ENCODE data around the gene TNFRSF12A.

Gene TNFRSF12A

GRCh38 chr16:2985893-2986355, 34.2 kb upstream of the TNFRSF12A start:
- no peak overlapping the region for H3K4me3 ChIP-seq (ENCODE audit: low read depth, low read length)
- DNase-seq (ENCODE audit: low read depth): no peak
- TF ChIP-seq, protein P1, sequence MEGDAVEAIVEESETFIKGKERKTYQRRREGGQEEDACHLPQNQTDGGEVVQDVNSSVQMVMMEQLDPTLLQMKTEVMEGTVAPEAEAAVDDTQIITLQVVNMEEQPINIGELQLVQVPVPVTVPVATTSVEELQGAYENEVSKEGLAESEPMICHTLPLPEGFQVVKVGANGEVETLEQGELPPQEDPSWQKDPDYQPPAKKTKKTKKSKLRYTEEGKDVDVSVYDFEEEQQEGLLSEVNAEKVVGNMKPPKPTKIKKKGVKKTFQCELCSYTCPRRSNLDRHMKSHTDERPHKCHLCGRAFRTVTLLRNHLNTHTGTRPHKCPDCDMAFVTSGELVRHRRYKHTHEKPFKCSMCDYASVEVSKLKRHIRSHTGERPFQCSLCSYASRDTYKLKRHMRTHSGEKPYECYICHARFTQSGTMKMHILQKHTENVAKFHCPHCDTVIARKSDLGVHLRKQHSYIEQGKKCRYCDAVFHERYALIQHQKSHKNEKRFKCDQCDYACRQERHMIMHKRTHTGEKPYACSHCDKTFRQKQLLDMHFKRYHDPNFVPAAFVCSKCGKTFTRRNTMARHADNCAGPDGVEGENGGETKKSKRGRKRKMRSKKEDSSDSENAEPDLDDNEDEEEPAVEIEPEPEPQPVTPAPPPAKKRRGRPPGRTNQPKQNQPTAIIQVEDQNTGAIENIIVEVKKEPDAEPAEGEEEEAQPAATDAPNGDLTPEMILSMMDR (IDR thresholded peaks at IDR 0.05; ENCODE audit: low read depth, low read length, missing control alignments): no peak

- no peak overlapping the region for H3K4me3 ChIP-seq (ENCODE audit: low read depth, low read length)
- TF ChIP-seq, protein P1 (IDR thresholded peaks at IDR 0.05; ENCODE audit: low read depth, low read length, missing control alignments): no peak
- no peak for DNase-seq (ENCODE audit: low read depth)
Observed at GRCh38 chr16:2986623-2987188, 33.5 kb upstream of the TNFRSF12A start.

DNA sequence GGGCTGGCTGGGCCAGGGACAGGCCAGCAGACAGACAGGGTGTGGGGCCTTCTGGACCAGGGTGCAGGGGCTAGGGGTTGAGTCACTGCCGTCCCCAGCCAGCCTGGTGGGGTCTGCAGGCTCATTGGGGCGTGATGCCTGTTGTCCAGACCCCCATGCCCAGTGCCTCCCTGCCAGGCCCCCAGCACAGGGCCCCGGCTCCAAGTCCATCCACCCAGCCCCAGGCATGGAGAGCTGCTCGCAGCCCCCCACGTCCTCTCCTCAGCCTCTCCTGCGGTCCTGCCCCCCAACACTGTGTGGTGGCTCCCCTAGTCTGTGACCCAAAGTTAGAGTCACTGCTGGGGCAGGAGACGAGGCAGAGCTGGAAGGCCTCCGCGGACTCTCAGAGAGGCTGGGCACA, 32.9 kb upstream of the TNFRSF12A start:
- no peak for DNase-seq (ENCODE audit: low read depth)
- H3K4me3 ChIP-seq (ENCODE audit: low read depth, low read length): no peak overlapping the region
- TF ChIP-seq, protein P1 (IDR thresholded peaks at IDR 0.05; ENCODE audit: low read depth, low read length, missing control alignments): no peak

- TF ChIP-seq, protein P1 (IDR thresholded peaks at IDR 0.05; ENCODE audit: low read depth, low read length, missing control alignments): no peak
- DNase-seq (ENCODE audit: low read depth): no peak
- H3K4me3 ChIP-seq (ENCODE audit: low read depth, low read length): no peak overlapping the region
Observed at GRCh38 chr16:2987833-2988232, 32.3 kb upstream of the TNFRSF12A start.

GRCh38 chr16:2988590-2989099, 31.5 kb upstream of the TNFRSF12A start:
- DNase-seq (ENCODE audit: low read depth): no peak
- TF ChIP-seq, protein P1 (IDR thresholded peaks at IDR 0.05; ENCODE audit: low read depth, low read length, missing control alignments): no peak
- H3K4me3 ChIP-seq (ENCODE audit: low read depth, low read length): no peak overlapping the region

- TF ChIP-seq, protein P1 (IDR thresholded peaks at IDR 0.05; ENCODE audit: low read depth, low read length, missing control alignments): no peak
- H3K4me3 ChIP-seq (ENCODE audit: low read depth, low read length): no peak overlapping the region
- DNase-seq (ENCODE audit: low read depth): no peak
Observed at GRCh38 chr16:2990891-2991290, 29.3 kb upstream of the TNFRSF12A start.

Data from GM12864 (cell line).